Measurements from ENCODE around the gene MCM7. TPM values are rescaled to one million over a fixed set of nuclear protein-coding genes. Genes with fewer than 3 reads are reported as not detected.
A peak's percentile ranks its signal among the peaks of the same experiment; 100 is the strongest.

Gene MCM7
- total and polyA plus RNA-seq, 2 of the 13 experiments (the other 11 are each of a cell fraction or from before 2014, with no cell fraction given): 84.5 to 214 TPM

DNA sequence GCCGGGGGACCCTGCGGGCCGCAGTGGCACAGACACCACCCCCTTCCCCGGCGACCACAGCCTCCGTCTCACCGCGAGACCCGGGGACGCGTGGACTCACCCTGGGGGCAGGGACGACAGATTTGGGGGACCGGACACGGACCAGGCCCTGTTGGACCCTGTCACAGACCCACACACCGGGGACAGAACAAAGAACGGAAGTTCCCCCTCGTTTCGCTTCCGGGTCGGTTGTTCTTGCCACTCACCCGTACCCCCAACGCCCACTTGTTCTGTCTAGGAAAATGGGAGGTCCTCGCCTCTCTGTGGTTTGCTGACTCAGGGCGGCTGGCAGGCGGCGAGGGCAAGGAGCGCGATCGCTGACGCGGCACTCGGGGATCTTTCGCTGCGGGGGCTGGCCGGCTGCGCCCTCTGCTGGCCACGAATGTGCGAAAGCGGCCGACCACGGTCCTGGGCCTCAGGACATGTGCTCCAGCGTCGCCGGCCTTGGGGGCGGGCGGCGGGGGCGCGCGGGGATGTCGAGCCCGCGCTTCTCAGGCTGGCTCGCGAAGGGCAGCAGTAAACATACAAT lies 19.6 kb downstream of the MCM7 start, which contains the start of gene ZNF3 (continued):
- TF ChIP-seq ZNF33B (CRISPR knock-in tag; IDR thresholded peaks at IDR 0.05) (no peak; the same call in 1 of the 2 replicates), ZNF354B (CRISPR knock-in tag; IDR thresholded peaks at IDR 0.05) (no peak), TBL1XR1 (IDR thresholded peaks at IDR 0.05; ENCODE audit: borderline replicate concordance, low read length, partially characterized antibody) (peak; percentile 90), ZBTB33 (CRISPR knock-in tag; IDR thresholded peaks at IDR 0.05) (peak; percentile 82), ZFP62 (CRISPR knock-in tag; IDR thresholded peaks at IDR 0.05) (no peak), U2AF2 (IDR thresholded peaks at IDR 0.05; ENCODE audit: low read depth, low read length) (no peak), KLF9 (CRISPR knock-in tag; IDR thresholded peaks at IDR 0.05; ENCODE audit: low read depth) (0 out of 2 replicates have a peak, but pooled peaks have one; percentile 74), ZNF883 (CRISPR knock-in tag; IDR thresholded peaks at IDR 0.05; ENCODE audit: not compliant biosample characterization) (peak; percentile 85), DNMT1 (CRISPR knock-in tag; IDR thresholded peaks at IDR 0.05) (0 out of 2 replicates have a peak, but pooled peaks have one; percentile 21), CERS6 (CRISPR knock-in tag; IDR thresholded peaks at IDR 0.05) (no peak; the same call in 1 of the 2 replicates), ZBTB40 (IDR thresholded peaks at IDR 0.05) (peak; percentile 87), ZBTB40 (CRISPR knock-in tag; IDR thresholded peaks at IDR 0.05) (peak; percentile 81), TCF7 (IDR thresholded peaks at IDR 0.05; ENCODE audit: low read depth) (no peak), SRSF9 (IDR thresholded peaks at IDR 0.05; ENCODE audit: borderline replicate concordance, insufficient read depth, low read depth, low read length, poor library complexity, severe bottlenecking) (no peak), ZSCAN21 (CRISPR knock-in tag; IDR thresholded peaks at IDR 0.05; ENCODE audit: borderline replicate concordance) (peak; percentile 85), NCOA5 (CRISPR knock-in tag; IDR thresholded peaks at IDR 0.05) (no peak)
- TF ChIP-seq, protein P1, sequence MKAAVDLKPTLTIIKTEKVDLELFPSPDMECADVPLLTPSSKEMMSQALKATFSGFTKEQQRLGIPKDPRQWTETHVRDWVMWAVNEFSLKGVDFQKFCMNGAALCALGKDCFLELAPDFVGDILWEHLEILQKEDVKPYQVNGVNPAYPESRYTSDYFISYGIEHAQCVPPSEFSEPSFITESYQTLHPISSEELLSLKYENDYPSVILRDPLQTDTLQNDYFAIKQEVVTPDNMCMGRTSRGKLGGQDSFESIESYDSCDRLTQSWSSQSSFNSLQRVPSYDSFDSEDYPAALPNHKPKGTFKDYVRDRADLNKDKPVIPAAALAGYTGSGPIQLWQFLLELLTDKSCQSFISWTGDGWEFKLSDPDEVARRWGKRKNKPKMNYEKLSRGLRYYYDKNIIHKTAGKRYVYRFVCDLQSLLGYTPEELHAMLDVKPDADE (CRISPR knock-in tag; IDR thresholded peaks at IDR 0.05): 0 out of 2 replicates have a peak, but pooled peaks have one; percentile 67

All from HepG2 (cell line).